IMR-90 (cell line): ENCODE results near the gene IQCC. TPM values are rescaled to one million over a fixed set of nuclear protein-coding genes. Genes with fewer than 3 reads are reported as not detected.

Source experiments
- ATAC-seq: fragments of 200-7000 bp; cut with Tn5 transposase; 2 replicates; pipeline ENCODE4 v1.9.1; 2020; ENCODE audit warnings: low read depth, mild to moderate bottlenecking, moderate library complexity
- BruUV-seq: library from RNA; stranded (reverse); fragments of 400-500 nt; replicated peaks from 2 replicates; lab custom pipeline; 2021; lab: Mats Ljungman, UMichigan
- CTCF ChIA-PET: fragments of 300-600 bp; formaldehyde crosslinking; extraction: SDS; loops from one replicate; lab custom pipeline; 2021; ENCODE audit warnings: antibody characterized with exemption; lab: Yijun Ruan, JAX
- POLR2A ChIA-PET: fragments of 300-600 bp; sonication (Branson Sonifier 250); formaldehyde crosslinking; loops from one replicate; lab custom pipeline; 2022; ENCODE audit warnings: antibody characterized with exemption; ENCODE audit not compliant: unreplicated experiment; lab: Charles Lee
- DNase-seq: peaks from one replicate; pipeline ENCODE4 v3.0.0; 2013
- H2AFZ ChIP-seq: replicated peaks from 2 replicates; pipeline ENCODE3; 2013; ENCODE audit warnings: low read length, mild to moderate bottlenecking; ENCODE audit not compliant: poor library complexity
- H2AK5ac ChIP-seq: 2 replicates; pipeline ENCODE4 v1.6.1; 2013; ENCODE audit warnings: low read depth, low read length, inconsistent platforms
- H2AK9ac ChIP-seq: replicated peaks from 2 replicates; pipeline ENCODE3; 2013; ENCODE audit warnings: mild to moderate bottlenecking, low read depth, low read length, moderate library complexity; ENCODE audit not compliant: poor library complexity
- H2BK120ac ChIP-seq: 2 replicates; pipeline ENCODE4 v1.6.1; 2013; ENCODE audit warnings: low read depth, low read length, inconsistent platforms
- H2BK15ac ChIP-seq: 3 replicates; pipeline ENCODE4 v1.6.1; 2013; ENCODE audit warnings: low read depth, low read length, inconsistent platforms
- H2BK20ac ChIP-seq: 2 replicates; pipeline ENCODE4 v1.6.1; 2013; ENCODE audit warnings: low read depth, mild to moderate bottlenecking, inconsistent platforms, low read length, moderate library complexity
- H2BK5ac ChIP-seq: 2 replicates; pipeline ENCODE4 v1.6.1; 2013; ENCODE audit warnings: mild to moderate bottlenecking, low read depth, low read length, inconsistent platforms; ENCODE audit not compliant: poor library complexity, severe bottlenecking
- H3K14ac ChIP-seq: replicated peaks from 2 replicates; pipeline ENCODE4 v1.6.1; 2013; ENCODE audit warnings: low read depth, low read length, inconsistent platforms
- H3K18ac ChIP-seq: 2 replicates; pipeline ENCODE4 v1.6.1; 2013; ENCODE audit warnings: low read depth, low read length, control low read depth
- H3K23ac ChIP-seq: 2 replicates; pipeline ENCODE4 v1.6.1; 2013; ENCODE audit warnings: low read depth, low read length, inconsistent platforms
- H3K27ac ChIP-seq: 2 replicates; pipeline ENCODE4 v1.5.1; 2013; ENCODE audit warnings: mild to moderate bottlenecking, control low read depth, low read length; ENCODE audit not compliant: insufficient read depth
- H3K27me3 ChIP-seq: 2 replicates; pipeline ENCODE4 v1.6.1; 2013; ENCODE audit warnings: low read length; ENCODE audit not compliant: control insufficient read depth, insufficient read depth
- H3K36me3 ChIP-seq: 2 replicates; pipeline ENCODE4 v1.6.1; 2013; ENCODE audit warnings: low read length, mixed read lengths; ENCODE audit not compliant: control insufficient read depth, insufficient read depth
- H3K4ac ChIP-seq: 2 replicates; pipeline ENCODE4 v1.6.1; 2013; ENCODE audit warnings: low read depth, low read length, inconsistent platforms
- H3K4me1 ChIP-seq: 2 replicates; pipeline ENCODE4 v1.6.1; 2013; ENCODE audit warnings: low read length, mixed read lengths; ENCODE audit not compliant: control insufficient read depth, insufficient read depth
- H3K4me2 ChIP-seq: 2 replicates; pipeline ENCODE4 v1.6.1; 2013; ENCODE audit warnings: low read depth, mild to moderate bottlenecking, control low read depth, low read length, moderate library complexity
- H3K4me3 ChIP-seq: 2 replicates; pipeline ENCODE4 v1.5.1; 2013; ENCODE audit warnings: low read depth, mild to moderate bottlenecking, control low read depth, low read length, moderate library complexity; ENCODE audit not compliant: insufficient read depth
- H3K56ac ChIP-seq: 2 replicates; pipeline ENCODE4 v1.6.1; 2013; ENCODE audit warnings: low read length, inconsistent platforms; ENCODE audit not compliant: insufficient read depth; ENCODE audit errors: extremely low read depth
- H3K79me1 ChIP-seq, 2 experiments: 2 replicates each; pipeline ENCODE4 v1.6.1; 2013; ENCODE audit warnings: low read length in 2 of 2, inconsistent platforms in 1 of 2, low read depth in 1 of 2
- H3K9ac ChIP-seq: 2 replicates; pipeline ENCODE4 v1.6.1; 2013; ENCODE audit warnings: low read depth, low read length, control low read depth
- H3K9me1 ChIP-seq: 2 replicates; pipeline ENCODE4 v1.6.1; 2013; ENCODE audit warnings: low read length, inconsistent platforms; ENCODE audit not compliant: insufficient read depth
- H3K9me3 ChIP-seq: 2 replicates; pipeline ENCODE4 v1.6.1; 2013; ENCODE audit warnings: low read length; ENCODE audit not compliant: control insufficient read depth, insufficient read depth
- H4K20me1 ChIP-seq: 2 replicates; pipeline ENCODE4 v1.6.1; 2013; ENCODE audit warnings: low read length, inconsistent platforms; ENCODE audit not compliant: insufficient read depth
- H4K5ac ChIP-seq: 2 replicates; pipeline ENCODE4 v1.6.1; 2013; ENCODE audit warnings: mild to moderate bottlenecking, low read depth, low read length, control low read depth
- H4K8ac ChIP-seq, 2 experiments: 2 replicates each; pipeline ENCODE4 v1.6.1; 2013; ENCODE audit warnings: low read depth in 2 of 2, low read length in 2 of 2, control low read depth in 1 of 2, inconsistent platforms in 1 of 2
- H4K91ac ChIP-seq: 2 replicates; pipeline ENCODE4 v1.6.1; 2013; ENCODE audit warnings: low read depth, low read length, inconsistent platforms; ENCODE audit not compliant: insufficient read depth
- BHLHE40 ChIP-seq: fragments of 150-350 bp; IDR thresholded peaks from 2 replicates; pipeline ENCODE4 v1.6.1; 2016; ENCODE audit warnings: mild to moderate bottlenecking, low read depth, low read length
- CEBPB ChIP-seq: IDR thresholded peaks from 2 replicates; pipeline ENCODE4 v1.6.1; 2012; ENCODE audit warnings: low read depth, low read length, improper control_type of control experiment
- CHD1 ChIP-seq: IDR thresholded peaks from 2 replicates; pipeline ENCODE4 v1.6.1; 2012; ENCODE audit warnings: low read depth, low read length, improper control_type of control experiment
- CTCF ChIP-seq: conservative IDR thresholded peaks from 2 replicates; pipeline ENCODE4 v1.5.1; 2012; ENCODE audit warnings: mild to moderate bottlenecking, low read depth, low read length, improper control_type of control experiment
- ELK1 ChIP-seq: fragments of 150-350 bp; IDR thresholded peaks from 2 replicates; pipeline ENCODE4 v1.6.1; 2016; ENCODE audit warnings: low read depth, mild to moderate bottlenecking, low read length, moderate library complexity, borderline replicate concordance
- FOS ChIP-seq: fragments of 150-350 bp; IDR thresholded peaks from 2 replicates; pipeline ENCODE4 v1.6.1; 2016; ENCODE audit warnings: low read depth, low read length
- MAFK ChIP-seq: IDR thresholded peaks from 2 replicates; pipeline ENCODE4 v1.6.1; 2012; ENCODE audit warnings: low read depth, low read length, improper control_type of control experiment
- MAZ ChIP-seq: IDR thresholded peaks from 2 replicates; pipeline ENCODE4 v1.6.1; 2012; ENCODE audit warnings: low read depth, mild to moderate bottlenecking, low read length, improper control_type of control experiment, moderate library complexity, borderline replicate concordance
- MXI1 ChIP-seq: IDR thresholded peaks from 2 replicates; pipeline ENCODE4 v1.6.1; 2012; ENCODE audit warnings: low read depth, mild to moderate bottlenecking, low read length, moderate library complexity, borderline replicate concordance
- POLR2A ChIP-seq: IDR thresholded peaks from 2 replicates; pipeline ENCODE4 v1.6.1; 2012; ENCODE audit warnings: mild to moderate bottlenecking, low read depth, low read length
- RAD21 ChIP-seq: IDR thresholded peaks from 2 replicates; pipeline ENCODE4 v1.6.1; 2012; ENCODE audit warnings: low read length, improper control_type of control experiment
- RCOR1 ChIP-seq: IDR thresholded peaks from 2 replicates; pipeline ENCODE4 v1.6.1; 2012; ENCODE audit warnings: mild to moderate bottlenecking, low read length, improper control_type of control experiment; ENCODE audit not compliant: insufficient replicate concordance
- RFX5 ChIP-seq: IDR thresholded peaks from 2 replicates; pipeline ENCODE4 v1.8.0; 2012; ENCODE audit warnings: low read depth, mild to moderate bottlenecking, low read length, moderate library complexity
- SMC3 ChIP-seq: fragments of 150-350 bp; IDR thresholded peaks from 2 replicates; pipeline ENCODE4 v1.6.1; 2016; ENCODE audit warnings: low read depth, mild to moderate bottlenecking, antibody characterized with exemption, low read length, moderate library complexity
- USF2 ChIP-seq: fragments of 150-350 bp; IDR thresholded peaks from 2 replicates; pipeline ENCODE4 v1.6.1; 2017; ENCODE audit warnings: mild to moderate bottlenecking, antibody characterized with exemption, low read length, low read depth
- WGBS, 2 experiments: methylation state at CpG; one replicate each; pipeline versions ENCODE4 v1.1.5 to v1.1.7; 2013; ENCODE audit warnings: missing lambda C conversion rate in 2 of 2; ENCODE audit not compliant: insufficient read length in 1 of 2; ENCODE audit errors: extremely low coverage in 2 of 2; 5-methylcytosine and 5-hydroxymethylcytosine counted together
- dilution Hi-C: fragments of 300-500 bp; cut with HindIII; formaldehyde crosslinking; loops from one replicate; pipeline ENCODE4 v1.14.3; 2018; ENCODE audit warnings: low sequenced_read_pairs; ENCODE audit not compliant: unreplicated experiment
- in situ Hi-C: fragments of 300-500 bp; cut with MboI; formaldehyde crosslinking; loops from 3 replicates; pipeline ENCODE4 v1.14.3; 2019; ENCODE audit warnings: low sequenced_read_pairs, inconsistent platforms, mixed read lengths
- intact Hi-C: fragments of 100-400 bp; cut with micrococcal nuclease; formaldehyde crosslinking; loops from 2 replicates; pipeline ENCODE4 v1.10.0; 2022
- polyA plus RNA-seq, 3 experiments: library from polyadenylated mRNA; depleted of rRNA; stranded (reverse); fragments of >200 nt; gene quantifications; 2 replicates each; pipeline ENCODE4 v1.2.3, GENCODE V29; 2012; ENCODE audit warnings: low replicate concordance in 1 of 3
- total RNA-seq: library from RNA; depleted of rRNA; stranded (reverse); fragments of >200 nt; gene quantifications from 2 replicates; pipeline ENCODE4 v1.2.3, GENCODE V29; 2012

Gene IQCC
- total and polyA plus RNA-seq, 2 of the 4 experiments (the other 2 are of a cell fraction) = 1.6 to 2.2 TPM

GRCh38 chr1:32181563-32181962 is 23.9 kb upstream of the IQCC start:
- POLR2A ChIA-PET = interaction anchor here (0.6 kb wide), 2 partner anchors 35 to 74 kb away, joined by 3 to 9 read pairs; partner anchors contain the start of gene KPNA6
- intact Hi-C loops = loop anchor here (2.0 kb wide), 2 partner anchors 73 to 109 kb away; partner anchors contain the start of genes KPNA6 and TMEM39B
- TF ChIP-seq ELK1 (no peak), MAZ (no peak), CEBPB (no peak), USF2 (no peak), MXI1 (no peak), RCOR1 (no peak), FOS (no peak), CHD1 (no peak), BHLHE40 (no peak), RAD21 (no peak), RFX5 (no peak), SMC3 (no peak), POLR2A (no peak), CTCF (no peak), MAFK (no peak)

More at GRCh38 chr1:32181563-32181962, 23.9 kb upstream of the IQCC start:
- Histone ChIP-seq H3K14ac (peak overlapping the region; percentile 63; the same call in 1 of the 2 replicates), H4K8ac (peak overlapping the region in 1 of 2 experiments; percentile 18; a peak in 1 of 4 replicates), H3K27ac (peak overlapping the region; percentile 85), H3K4me1 (peaks cover 25% of the 10 kb centered on the region), H4K91ac (0 out of 2 replicates have a peak overlapping the region, but pooled peaks have one; percentile 11), H2AFZ (no peak overlapping the region), H3K9me3 (no peaks in the 10 kb centered on the region), H2BK120ac (no peak overlapping the region), H3K4me3 (peak overlapping the region; percentile 49), H2BK5ac (peak overlapping the region; percentile 90), H3K4ac (peak overlapping the region; percentile 12; the same call in 1 of the 2 replicates), H3K9me1 (peaks cover 15% of the 10 kb centered on the region), H4K20me1 (peaks cover 28% of the 10 kb centered on the region), H3K23ac (peak overlapping the region; percentile 7), H2BK20ac (no peak overlapping the region), H3K56ac (peak overlapping the region; percentile 36; the same call in 1 of the 2 replicates), H3K18ac (peak overlapping the region; percentile 8), H3K27me3 (no peaks in the 10 kb centered on the region), H3K4me2 (peak overlapping the region; percentile 90), H2AK9ac (peak overlapping the region; percentile 74), H4K5ac (peak overlapping the region; percentile 12; the same call in 1 of the 2 replicates), H2AK5ac (peak overlapping the region; percentile 1; the same call in 1 of the 2 replicates), H2BK15ac (no peak overlapping the region), H3K79me1 (peaks cover 15 to 60% of the 10 kb centered on the region in 2 experiments), H3K9ac (peak overlapping the region; percentile 97), H3K36me3 (peaks cover 36% of the 10 kb centered on the region)
- DNase-seq = no peak
- dilution Hi-C loops (no loop called here), in situ Hi-C loops (no loop called here)
- 80% methylated on average over 1 of the region's 5 CpGs; no CpG with 5 or more reads in 1 of the 2 experiments for WGBS, 2 experiments
- CTCF ChIA-PET = interaction anchor here (0.8 kb wide), 1 partner anchor 100 kb away, joined by 3 read pairs; no protein-coding TSS in a partner anchor
- no TSS peak for BruUV-seq
- no peak for ATAC-seq
